Liver (tissue), 3 donors: ENCODE measurements around the gene KCNA2.

Source experiments
- ATF3 ChIP-seq: IDR thresholded peaks from 2 replicates; pipeline ENCODE4 v1.6.1; 2016; ENCODE audit warnings: antibody characterized with exemption
- EGR1 ChIP-seq, 2 donors: IDR thresholded peaks; 2 replicates each; pipeline ENCODE4 v1.6.1; 2016 to 2018; ENCODE audit warnings: antibody characterized with exemption in 2 of 2, low read depth in 2 of 2
- GABPA ChIP-seq, 2 donors: IDR thresholded peaks in 1 of 2; conservative IDR thresholded peaks in 1 of 2; 2 replicates each; pipeline ENCODE4 v1.6.1; 2016; ENCODE audit warnings: antibody characterized with exemption in 2 of 2, mild to moderate bottlenecking in 1 of 2, moderate library complexity in 1 of 2
- JUND ChIP-seq, 2 donors: IDR thresholded peaks; 2 replicates each; pipeline ENCODE4 v1.6.1; 2016; ENCODE audit warnings: antibody characterized with exemption in 2 of 2
- NR2F2 ChIP-seq: IDR thresholded peaks from 2 replicates; pipeline ENCODE4 v1.6.1; 2016; ENCODE audit warnings: antibody characterized with exemption
- RAD21 ChIP-seq, 2 donors: IDR thresholded peaks; 2 replicates each; pipeline ENCODE4 v1.6.1; 2016; ENCODE audit warnings: antibody characterized with exemption in 2 of 2, mild to moderate bottlenecking in 2 of 2
- REST ChIP-seq: IDR thresholded peaks from 2 replicates; pipeline ENCODE4 v1.6.1; 2016; ENCODE audit warnings: antibody characterized with exemption, mild to moderate bottlenecking
- RXRA ChIP-seq, 2 donors: IDR thresholded peaks; 2 replicates each; pipeline ENCODE4 v1.6.1; 2017 to 2018; ENCODE audit warnings: antibody characterized with exemption in 2 of 2, mild to moderate bottlenecking in 1 of 2
- SP1 ChIP-seq: IDR thresholded peaks from 2 replicates; pipeline ENCODE4 v1.6.1; 2018; ENCODE audit warnings: antibody characterized with exemption, mild to moderate bottlenecking
- TAF1 ChIP-seq: conservative IDR thresholded peaks from 2 replicates; pipeline ENCODE4 v1.6.1; 2016; ENCODE audit warnings: antibody characterized with exemption, mild to moderate bottlenecking
- YY1 ChIP-seq: IDR thresholded peaks from 2 replicates; pipeline ENCODE4 v1.6.1; 2016; ENCODE audit warnings: antibody characterized with exemption, mild to moderate bottlenecking
- ZBTB33 ChIP-seq: IDR thresholded peaks from 2 replicates; pipeline ENCODE4 v1.6.1; 2016; ENCODE audit warnings: antibody characterized with exemption
- TF ChIP-seq, protein P1 (sequence below): fragments of 150-350 bp; IDR thresholded peaks from 2 replicates; pipeline ENCODE4 v1.5.1; 2017; ENCODE audit warnings: improper control_type of control experiment, low read depth, low read length; ENCODE audit not compliant: missing input control
- TF ChIP-seq, protein P2 (sequence below): IDR thresholded peaks from 2 replicates; pipeline ENCODE4 v1.6.1; 2016; ENCODE audit warnings: antibody characterized with exemption
- donor health status: healthy.
- donor health status: healthy.

DNA sequence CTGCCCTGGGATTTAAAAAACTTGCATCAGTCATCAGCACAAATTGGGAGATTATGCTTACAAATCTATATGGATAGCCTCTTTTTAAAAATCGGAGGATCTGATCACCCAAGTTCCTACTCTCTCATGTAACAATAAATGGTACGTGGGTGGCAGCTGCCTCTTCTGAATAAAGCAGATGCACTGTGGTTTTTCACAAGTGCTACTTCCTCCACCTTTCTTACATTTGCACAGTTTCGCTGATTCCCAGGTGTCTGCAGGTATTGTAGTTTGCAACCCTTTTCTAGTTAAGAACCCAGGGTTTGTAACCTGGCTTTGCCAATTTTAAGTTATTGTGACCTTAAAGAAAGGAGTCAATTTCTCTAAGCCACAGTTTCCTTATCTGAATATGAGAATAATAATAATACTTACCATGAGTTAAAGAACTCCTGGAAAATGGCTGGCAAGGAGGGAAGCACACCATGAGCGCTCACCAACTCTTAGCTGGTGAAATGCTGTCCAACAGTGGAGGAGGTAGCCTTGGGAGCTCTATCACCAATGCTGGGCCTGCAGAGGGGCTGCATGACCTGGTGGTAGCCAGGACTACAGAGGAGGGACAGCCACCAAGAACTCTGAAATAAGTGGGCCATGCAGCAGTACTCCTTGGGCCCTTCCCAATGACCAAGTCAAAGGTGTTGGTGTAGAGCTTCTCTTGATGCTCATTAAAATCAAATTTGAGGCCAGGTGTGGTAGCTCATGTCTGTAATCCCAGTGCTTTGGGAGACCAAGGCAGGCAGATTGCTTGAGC, 30.2 kb upstream of the KCNA2 start:
- TF ChIP-seq, protein P1, sequence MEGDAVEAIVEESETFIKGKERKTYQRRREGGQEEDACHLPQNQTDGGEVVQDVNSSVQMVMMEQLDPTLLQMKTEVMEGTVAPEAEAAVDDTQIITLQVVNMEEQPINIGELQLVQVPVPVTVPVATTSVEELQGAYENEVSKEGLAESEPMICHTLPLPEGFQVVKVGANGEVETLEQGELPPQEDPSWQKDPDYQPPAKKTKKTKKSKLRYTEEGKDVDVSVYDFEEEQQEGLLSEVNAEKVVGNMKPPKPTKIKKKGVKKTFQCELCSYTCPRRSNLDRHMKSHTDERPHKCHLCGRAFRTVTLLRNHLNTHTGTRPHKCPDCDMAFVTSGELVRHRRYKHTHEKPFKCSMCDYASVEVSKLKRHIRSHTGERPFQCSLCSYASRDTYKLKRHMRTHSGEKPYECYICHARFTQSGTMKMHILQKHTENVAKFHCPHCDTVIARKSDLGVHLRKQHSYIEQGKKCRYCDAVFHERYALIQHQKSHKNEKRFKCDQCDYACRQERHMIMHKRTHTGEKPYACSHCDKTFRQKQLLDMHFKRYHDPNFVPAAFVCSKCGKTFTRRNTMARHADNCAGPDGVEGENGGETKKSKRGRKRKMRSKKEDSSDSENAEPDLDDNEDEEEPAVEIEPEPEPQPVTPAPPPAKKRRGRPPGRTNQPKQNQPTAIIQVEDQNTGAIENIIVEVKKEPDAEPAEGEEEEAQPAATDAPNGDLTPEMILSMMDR, result no peak
- TF ChIP-seq, protein P2, sequence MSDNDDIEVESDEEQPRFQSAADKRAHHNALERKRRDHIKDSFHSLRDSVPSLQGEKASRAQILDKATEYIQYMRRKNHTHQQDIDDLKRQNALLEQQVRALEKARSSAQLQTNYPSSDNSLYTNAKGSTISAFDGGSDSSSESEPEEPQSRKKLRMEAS, result no peak
- no peak for TF ChIP-seq SP1
- TF ChIP-seq RAD21 (IDR thresholded peaks at IDR 0.05), result no peak
- no peak for TF ChIP-seq NR2F2
- TF ChIP-seq RXRA (IDR thresholded peaks at IDR 0.05), result no peak
- no peak for TF ChIP-seq YY1
- TF ChIP-seq GABPA (IDR thresholded peaks at IDR 0.05 in 1 of 2, conservative IDR thresholded peaks at IDR 0.05 in 1 of 2), result no peak
- TF ChIP-seq ZBTB33, result no peak
- TF ChIP-seq REST, result no peak
- no peak for TF ChIP-seq EGR1 (IDR thresholded peaks at IDR 0.05; ENCODE audit: low read depth in 2 of 2)
- no peak for TF ChIP-seq ATF3
- TF ChIP-seq JUND (IDR thresholded peaks at IDR 0.05), result no peak
- TF ChIP-seq TAF1, result no peak
